HG03097 (cell line): ENCODE measurements around the gene UBE2B.

Experiments
- ATAC-seq: cut with Tn5 transposase; IDR thresholded peaks from one replicate; pipeline ENCODE4 v1.9.1; 2021; ENCODE audit not compliant: unreplicated experiment, low FRiP score

UBE2B gene

GRCh38 chr5:134436523-134437339, 65.4 kb downstream of the UBE2B start:
- ATAC-seq: peak; percentile 86

DNA sequence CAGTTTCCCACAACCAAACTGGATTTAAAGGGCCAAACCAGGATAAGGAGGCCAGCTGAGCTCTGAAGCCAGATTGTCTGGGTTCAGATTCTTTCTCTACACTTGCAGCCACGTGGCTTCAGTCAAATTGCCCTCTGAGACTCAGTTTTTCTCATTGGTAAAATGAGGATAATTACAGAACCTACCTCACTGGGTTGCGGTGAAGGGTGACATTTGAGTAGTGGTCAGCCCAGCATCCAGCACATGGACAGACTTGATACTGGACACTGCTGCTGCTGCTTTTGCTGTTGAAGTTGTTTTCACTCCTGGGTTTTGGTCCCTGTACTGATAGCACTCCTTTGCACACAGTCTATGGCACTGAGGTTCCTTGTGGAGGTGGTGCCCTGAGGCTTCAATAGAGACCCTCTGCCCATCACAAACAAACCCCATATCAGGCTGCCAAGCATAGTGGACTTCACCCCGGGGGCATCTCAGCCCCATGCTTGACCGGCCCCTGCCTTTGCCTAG, 66.0 kb downstream of the UBE2B start:
- ATAC-seq: no peak

DNA sequence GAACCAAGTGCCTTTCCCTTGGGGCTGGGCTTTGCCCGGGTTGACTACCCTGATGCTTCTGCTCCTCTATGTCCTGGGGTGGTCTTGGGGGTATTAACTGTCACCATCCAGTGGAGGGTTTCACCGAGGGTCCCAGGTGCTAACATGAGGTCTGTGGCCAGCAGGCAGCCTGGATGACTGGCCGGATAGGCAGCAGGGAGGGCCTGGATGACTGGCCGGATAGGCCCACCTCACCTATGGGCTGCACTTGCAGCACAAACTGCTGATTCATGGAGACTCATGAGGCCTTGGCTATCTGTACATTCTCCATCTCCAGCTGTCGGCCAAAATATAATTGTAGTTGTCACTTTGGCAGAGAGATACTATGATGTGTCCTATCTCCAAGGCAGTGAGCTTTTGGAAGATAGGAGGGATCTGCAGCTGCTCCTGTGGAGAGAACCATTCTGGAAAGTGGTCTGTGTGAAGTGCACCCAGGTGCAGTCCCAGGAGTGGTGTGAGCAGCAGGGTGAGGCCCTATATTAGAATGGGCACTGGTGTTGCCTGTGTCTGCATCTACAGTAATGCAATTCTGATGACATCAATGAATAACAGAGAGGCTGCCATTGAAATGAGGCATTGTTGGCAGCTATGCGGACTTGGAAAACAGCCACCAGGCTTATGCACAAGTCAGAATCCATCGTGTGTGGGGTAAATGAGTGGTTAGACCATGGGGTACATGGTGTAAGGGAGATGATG, 66.6 kb downstream of the UBE2B start:
- ATAC-seq: no peak

DNA sequence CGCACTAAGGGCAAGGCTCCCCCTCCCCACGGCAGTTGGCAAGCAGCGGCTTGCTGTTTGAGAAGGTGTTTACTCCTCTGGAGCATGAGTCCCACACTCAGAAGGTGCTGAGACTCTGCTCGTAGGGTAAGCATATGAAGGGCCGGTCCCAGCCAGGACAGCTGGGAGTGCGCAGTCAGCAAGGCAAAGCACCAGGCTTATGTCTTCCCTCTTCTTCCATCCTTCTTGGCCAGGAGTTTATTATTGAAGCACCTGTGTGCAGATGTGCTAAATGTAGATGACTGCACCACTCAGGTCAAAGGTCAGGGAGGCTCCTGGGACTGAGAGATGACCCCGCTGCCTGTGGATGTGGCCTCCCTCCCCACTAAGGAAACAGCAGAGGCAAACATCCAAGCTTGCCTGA, 67.4 kb downstream of the UBE2B start:
- no peak for ATAC-seq

GRCh38 chr5:134439210-134439654, 67.9 kb downstream of the UBE2B start:
- no peak for ATAC-seq

DNA sequence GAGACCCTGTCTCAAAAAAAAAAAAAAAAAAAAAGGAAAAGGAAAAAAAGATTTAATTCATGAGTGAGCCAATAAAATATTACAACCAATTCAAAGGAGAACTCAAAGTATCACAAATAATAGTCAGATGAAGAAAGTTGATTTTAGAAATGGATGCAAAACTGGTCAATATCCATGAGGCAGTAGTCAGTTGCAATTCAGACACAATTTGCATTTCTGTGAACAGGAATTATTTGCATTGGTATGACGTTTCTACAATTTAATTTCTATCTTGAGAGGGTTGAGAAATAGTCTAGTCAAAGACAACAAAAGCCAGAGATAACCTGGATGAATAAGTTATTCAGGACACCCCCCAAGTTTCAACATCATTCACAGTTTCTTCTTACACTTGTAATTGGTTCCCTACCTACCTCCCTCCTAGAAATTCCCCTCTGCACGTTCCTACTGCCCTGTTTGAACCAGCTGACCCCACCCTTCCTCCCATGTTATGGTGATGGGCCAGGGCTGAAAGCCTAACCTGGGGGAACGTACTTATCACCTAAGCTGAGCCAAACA, 68.9 kb downstream of the UBE2B start:
- no peak for ATAC-seq
